Measurements from ENCODE around the gene RNASEH2C.
"Not testable (repeated sequence)": the region's sequence is repeated elsewhere in the genome, so short reads cannot be mapped to it uniquely, and the experiment has no call there.

The RNASEH2C gene

DNA sequence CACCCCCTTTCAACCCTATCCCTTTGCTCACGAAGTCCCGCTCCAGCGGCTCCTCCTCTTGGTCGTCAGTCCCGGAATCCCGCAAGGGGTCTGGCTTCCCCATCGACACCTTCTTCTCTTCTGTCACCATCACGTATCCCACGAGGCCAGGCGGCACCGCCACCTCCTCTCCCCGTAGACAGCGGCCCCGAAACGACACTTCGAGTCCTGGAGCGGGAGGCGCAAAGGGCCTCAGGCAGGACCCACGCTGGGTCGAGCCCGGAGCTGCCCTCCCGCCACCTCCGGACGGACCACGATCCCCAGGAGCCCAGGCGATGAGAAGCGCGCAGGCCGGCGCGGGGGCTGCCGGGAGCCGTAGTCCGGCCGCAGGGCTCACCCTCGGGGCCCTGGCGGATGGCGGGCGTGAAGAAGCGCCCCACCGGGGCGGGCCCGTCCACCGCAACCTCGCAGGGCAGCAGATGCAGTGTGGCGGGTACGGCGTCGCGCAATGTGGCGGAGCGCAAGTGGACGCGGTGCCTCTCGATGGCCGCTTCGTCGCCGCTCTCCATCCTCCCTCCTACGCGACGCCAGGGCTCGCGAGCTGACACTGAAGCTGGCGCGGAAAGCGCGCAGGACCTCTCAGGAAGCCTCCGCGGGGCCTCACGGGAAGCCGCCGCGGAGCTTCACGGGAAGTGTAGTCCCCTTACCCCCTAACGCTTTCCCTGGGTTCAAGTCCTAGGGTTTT, at the start of gene RNASEH2C:
Gene RNASEH2C, minus strand, starts transcription at position 588 of the 724 bp plus-strand sequence. Its CDS starts 40 bp downstream, at position 548.
- DNase-seq (ENCODE audit: low read depth), result peak; percentile 63

DNA sequence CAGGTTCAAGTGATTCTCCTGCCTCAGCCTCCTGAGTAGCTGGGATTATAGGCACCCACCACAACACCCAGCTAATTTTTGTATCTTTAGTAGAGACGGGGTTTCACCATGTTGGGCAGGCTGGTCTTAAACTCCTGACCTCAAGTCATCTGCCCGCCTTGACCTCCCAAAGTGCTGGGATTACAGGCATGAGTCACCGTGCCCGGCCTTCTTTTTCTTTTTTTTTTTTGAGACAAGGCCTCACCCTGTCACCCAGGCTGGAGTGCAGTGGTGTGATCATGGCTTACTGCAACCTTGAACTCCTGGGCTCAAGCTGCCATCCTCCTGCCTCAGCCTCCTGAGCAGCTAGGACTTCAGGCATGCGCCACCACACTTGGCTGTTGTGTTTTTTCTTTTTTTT, 47.2 kb upstream of the RNASEH2C start:
- DNase-seq (ENCODE audit: low read depth), result not testable (repeated sequence)

DNA sequence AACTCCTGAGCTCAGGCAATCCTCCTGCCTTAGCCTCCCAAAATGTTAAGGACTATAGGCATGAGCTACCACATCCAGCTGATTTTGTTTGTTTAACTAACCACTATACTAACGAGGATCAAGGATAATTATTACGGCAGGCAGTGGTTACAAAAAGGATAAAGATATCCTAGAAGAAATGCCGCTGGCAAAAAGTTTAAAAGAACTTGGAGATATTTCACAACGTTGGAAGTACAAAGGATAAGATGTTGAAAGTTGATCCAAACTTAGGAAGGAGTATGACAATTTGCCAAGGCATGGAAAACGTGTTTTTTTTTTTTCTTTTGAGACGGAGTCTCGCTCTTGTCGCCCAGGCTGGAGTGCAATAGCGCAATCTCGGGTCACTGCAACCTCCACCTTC, 46.8 kb upstream of the RNASEH2C start:
- DNase-seq (ENCODE audit: low read depth), result no peak

DNA sequence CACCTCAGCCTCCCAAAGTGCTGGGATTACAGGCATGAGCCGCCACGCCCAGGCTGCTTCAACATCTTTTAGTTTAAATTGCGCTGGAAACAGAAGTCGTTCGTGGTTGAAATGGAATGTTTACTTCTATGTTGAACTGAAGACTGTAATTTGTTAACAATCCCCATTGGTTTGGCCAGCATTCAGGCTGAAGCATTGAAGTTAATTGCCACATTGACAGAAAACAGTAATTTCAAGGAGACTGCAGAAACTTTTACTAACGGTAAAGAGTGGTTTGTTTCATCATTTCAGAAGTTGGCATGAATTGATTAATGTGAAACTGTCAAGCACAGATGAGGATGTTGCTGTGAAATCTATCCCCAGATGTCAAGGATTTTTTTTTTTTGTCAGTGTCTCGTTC, 45.9 kb upstream of the RNASEH2C start:
- DNase-seq (ENCODE audit: low read depth), result peak; percentile 70

DNA sequence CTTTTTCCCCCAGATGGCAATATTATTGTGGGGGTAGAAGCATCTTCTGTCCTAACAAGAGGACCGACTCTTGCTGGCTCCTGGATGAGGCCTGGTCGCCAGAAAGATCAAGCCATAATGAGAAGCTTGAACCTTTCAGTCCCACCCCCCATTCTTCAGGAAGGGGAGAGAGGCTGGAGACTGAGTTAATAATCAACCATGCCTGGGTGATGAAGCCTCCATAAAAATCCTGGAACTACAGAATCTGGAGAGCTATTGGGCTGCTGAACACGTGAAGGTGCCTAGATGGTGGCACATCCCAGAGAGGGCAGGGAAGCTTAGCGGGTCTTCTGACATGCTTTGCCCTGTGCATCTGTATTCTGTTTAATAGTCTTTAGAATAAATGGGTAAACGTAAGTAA, 43.8 kb upstream of the RNASEH2C start:
- DNase-seq (ENCODE audit: low read depth), result no peak

DNA sequence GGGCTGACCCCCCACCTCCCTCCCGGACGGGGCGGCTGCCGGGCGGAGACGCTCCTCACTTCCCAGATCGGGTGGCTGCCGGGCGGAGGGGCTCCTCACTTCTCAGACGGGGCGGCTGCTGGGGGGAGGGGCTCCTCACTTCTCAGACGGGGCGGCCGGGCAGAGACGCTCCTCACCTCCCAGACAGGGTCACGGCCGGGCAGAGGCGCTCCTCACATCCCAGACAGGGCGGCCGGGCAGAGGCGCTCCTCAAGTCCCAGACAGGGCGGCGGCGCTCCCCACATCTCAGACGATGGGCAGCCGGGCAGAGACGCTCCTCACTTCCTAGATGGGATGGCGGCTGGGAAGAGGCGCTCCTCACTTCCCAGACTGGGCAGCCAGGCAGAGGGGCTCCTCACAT, 42.2 kb upstream of the RNASEH2C start:
- not testable (repeated sequence) for DNase-seq (ENCODE audit: low read depth)

DNA sequence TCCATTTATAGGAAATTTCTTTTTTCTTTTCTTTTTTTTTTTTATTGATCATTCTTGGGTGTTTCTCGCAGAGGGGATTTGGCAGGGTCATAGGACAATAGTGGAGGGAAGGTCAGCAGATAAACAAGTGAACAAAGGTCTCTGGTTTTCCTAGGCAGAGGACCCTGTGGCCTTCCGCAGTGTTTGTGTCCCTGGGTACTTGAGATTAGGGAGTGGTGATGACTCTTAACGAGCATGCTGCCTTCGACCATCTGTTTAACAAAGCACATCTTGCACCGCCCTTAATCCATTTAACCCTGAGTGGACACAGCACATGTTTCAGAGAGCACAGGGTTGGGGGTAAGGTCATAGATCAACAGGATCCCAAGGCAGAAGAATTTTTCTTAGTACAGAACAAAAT, 41.6 kb upstream of the RNASEH2C start:
- not testable (repeated sequence) for DNase-seq (ENCODE audit: low read depth)

DNA sequence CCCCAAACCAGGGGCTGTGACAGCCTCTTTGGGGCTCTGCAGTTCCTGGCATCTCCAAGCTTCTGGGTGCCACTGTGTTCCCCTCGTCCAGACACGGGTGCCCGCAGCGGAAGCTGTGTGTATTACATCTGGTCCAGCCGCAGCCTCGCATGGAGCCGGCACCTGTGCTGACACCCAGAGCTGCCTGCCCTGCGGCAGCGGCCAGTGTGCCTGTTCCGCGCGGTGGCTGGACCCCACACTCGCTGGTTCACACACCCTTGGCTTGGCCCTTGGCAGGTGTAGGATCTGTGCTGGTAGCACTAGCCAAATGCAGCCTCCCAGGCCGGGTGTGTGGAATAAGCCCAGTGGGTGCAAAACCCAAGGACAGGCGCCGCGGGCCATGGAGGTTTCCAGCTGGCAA, 24.5 kb upstream of the RNASEH2C start:
- no peak for DNase-seq (ENCODE audit: low read depth)

DNA sequence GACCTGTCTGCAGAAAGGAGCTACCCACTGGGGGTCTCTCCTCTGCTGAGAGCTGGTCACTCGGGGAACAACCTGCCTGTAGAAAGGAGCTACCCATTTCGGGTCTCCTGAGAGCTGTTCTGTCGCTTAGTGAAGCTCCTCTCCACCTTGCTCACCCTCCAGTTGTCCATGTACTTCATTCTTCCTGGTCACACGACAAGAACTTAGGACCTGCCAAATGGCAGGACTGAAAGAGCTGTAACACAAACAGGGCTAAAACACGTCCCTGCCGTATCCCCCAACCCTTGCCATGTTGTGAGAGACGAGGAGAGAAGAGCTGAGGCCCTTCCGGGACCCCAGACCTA, 24.1 kb upstream of the RNASEH2C start:
- no peak for DNase-seq (ENCODE audit: low read depth)

DNA sequence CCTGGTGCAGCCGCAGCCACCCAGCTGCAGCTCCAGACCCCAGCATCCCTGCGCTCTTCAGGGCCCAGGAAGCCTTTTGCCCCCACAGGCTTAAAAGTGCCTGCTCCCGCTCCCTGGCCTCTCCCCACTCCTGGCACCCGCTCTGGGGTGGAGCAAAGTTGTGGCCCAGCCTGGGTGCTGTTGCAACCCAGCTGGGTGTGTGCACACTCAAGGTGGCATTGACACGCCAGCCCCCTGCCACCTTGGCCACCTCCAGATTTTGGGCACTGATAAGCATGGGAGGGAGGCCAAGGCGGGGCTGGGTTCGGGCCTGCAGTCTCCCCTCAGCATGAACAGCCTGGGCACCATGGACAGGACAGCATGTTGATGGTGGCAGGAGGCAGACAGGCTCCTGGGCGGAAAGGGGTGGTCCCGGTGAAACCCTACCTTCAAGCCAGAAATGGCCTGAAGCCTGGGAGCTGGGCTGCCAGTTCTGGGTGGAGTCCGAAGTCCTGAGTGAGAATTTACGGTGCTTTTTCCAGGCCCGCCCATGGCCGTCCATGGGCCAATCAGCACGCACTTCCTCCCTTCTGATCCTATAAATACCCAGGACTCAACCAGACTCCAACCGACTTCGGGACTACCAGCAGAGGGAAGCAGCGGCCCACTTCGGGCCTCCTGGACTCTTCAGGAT, 23.6 kb upstream of the RNASEH2C start:
- no peak for DNase-seq (ENCODE audit: low read depth)

DNA sequence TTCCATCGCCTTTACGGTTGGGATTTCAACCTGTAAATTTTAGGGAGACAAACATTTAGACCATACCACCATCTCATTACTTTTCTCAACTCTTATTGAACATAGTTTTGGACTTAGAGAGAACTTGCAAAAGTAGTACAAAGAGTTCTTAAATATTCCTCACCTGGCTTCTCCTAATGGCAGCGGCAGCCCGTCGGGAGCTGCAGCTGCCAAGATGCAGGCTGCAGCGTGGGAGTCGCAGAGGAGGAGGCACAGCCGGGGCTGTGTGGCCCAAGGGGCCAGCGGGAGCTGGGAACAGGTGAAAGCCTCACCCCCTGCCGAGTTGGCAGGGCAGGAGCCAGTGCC, 23.1 kb upstream of the RNASEH2C start:
- DNase-seq (ENCODE audit: low read depth), result no peak

DNA sequence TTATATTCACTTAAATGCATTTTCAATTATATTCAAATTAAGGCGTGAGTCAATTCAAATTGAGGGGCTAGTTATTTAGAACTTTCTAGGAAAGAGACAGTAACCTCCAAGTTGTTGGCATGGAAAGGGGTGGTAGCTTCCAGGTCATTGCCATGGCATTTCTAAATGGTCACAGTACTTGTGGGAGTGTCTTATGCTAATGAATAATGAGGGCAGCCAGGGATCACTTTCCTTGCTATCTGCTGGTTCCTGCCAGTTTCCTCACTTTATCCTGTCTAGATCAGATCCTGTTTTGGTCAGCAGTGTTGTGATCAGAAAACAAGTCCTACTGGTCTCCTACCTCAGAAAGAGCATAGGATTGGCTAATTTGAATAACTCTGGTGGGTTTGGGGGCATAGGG, 21.8 kb upstream of the RNASEH2C start:
- no peak for DNase-seq (ENCODE audit: low read depth)

DNA sequence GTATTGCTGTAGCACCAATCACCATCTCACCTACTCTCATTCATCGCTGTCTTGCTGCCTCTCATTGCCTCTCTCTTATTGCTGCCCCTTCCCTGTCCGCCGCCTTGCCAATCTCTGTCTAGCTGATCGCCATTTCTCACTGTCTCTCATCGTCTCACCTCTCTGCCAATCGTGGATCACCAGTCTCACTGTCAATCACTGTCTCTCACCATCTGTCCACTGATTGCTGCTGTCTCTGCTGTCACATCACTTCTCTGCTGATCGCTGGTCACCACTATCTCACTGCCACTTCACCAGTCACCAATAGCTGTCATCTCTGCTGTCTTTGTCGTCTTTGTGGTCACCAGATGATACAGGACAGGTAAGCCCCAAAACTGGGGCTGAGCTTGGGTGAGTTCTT, 20.6 kb upstream of the RNASEH2C start:
- DNase-seq (ENCODE audit: low read depth), result no peak

DNA sequence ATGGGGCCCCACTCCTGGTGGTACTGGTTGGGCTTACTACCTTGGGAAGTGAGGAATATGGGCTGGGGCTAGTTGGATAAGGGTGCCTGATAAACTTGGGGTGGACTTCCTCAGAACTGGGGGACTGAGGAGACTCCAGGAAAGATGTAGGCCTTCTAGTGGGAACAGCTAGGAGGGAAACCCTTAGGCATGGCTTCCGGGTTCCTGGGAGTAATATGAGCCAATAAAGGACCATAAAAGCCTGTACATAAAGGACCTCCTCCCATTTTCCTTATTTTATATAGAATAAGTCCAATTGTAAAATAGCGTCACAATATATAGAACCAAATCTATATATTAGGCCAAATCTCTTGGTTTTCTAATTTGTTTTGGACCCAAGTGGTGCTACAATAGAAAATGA, 18.4 kb upstream of the RNASEH2C start:
- DNase-seq (ENCODE audit: low read depth), result no peak

DNA sequence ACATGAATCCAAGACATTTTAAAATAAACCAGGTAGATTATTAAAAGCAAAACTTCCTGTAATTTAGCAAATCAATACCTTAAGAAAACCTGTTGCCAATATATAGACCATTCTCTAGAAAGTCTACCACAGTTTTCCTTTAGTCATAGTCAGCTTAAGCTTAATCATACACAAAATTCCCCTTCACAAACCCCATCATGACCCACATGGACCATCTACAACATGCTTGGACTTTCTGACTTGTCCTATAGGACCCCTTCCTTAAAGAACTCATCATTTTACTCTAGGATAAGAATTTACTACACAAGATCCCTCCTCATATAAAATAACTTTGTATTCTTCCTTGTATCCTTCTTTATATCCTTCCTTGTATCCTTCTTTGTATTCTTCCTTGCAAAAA, 16.2 kb upstream of the RNASEH2C start:
- DNase-seq (ENCODE audit: low read depth), result no peak

DNA sequence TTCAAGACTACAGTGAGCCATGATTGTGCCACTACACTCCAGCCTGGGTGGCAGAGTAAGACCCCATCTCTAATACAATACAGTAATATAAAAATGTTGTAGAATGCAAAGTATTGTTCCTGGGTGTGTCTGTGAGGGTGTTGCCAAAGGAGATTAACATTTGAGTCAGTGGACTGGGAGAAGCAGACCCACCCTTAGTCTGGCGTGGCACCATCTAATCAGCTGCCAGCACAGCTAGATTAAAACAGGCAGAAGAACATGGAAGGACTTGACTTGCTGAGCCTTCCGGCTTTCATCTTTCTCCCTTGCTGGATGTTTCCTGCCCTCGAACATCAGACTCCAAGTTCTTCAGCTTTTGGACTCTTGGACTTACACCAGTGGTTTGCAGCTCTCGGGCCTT, 14.5 kb upstream of the RNASEH2C start:
- not testable (repeated sequence) for DNase-seq (ENCODE audit: low read depth)

DNA sequence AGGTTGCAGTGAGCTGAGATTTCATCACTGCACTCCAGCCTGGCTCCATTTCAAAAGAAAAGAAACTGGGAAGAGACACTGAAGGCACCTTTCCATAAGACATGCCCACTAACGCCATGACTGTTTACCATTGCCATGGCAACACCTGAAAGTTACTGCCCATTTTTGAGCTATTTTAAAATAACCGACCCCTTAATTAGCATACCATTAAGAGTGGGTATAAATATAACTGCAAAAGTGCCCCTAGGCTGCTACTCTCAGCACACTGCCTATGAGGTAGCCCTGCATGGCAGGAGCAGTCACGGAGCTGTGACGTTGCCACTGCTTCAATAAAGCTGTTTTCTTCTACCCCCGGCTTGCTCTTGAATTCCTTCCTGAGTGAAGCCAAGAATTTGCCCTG, 9.9 kb upstream of the RNASEH2C start:
- DNase-seq (ENCODE audit: low read depth), result no peak

DNA sequence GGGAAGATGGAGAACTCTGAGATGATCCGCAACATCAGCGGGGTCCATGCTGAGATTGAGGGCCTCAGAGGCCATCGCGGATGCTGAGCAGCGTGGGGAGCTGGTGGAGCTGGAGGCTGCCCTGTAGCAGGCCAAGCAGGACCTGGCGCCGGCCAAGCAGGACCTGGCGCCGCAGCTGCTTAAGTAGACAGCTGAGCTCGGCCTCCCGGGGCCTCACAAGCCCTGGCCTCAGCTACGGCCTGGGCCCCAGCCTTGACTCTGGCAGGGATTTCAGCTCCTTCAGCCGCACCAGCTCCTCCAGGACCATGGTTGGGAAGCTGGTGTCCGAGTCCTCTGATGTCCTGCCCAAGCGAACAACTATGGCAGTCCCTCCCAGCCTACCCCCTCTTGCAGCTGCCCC, 7.3 kb upstream of the RNASEH2C start:
- no peak for DNase-seq (ENCODE audit: low read depth)

DNA sequence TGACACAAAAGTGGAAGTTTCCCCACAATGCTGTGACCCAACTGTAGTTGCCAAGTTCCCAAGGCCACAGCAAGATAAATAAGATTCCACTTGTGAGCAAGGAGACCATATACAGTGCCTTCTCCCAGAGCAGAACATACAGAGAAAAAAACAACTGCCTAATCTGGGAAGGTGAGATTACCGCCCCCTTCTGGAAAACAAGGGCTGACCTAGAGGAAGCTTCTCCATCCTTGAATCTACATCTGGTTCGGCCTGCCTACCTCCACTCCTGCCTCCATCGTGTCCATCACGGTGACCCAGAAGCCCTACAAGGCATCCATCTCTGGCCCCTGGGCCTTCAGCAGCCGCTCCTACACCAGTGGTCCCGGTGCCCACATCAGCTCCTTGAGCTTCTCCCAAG, 6.1 kb upstream of the RNASEH2C start:
- no peak for DNase-seq (ENCODE audit: low read depth)

DNA sequence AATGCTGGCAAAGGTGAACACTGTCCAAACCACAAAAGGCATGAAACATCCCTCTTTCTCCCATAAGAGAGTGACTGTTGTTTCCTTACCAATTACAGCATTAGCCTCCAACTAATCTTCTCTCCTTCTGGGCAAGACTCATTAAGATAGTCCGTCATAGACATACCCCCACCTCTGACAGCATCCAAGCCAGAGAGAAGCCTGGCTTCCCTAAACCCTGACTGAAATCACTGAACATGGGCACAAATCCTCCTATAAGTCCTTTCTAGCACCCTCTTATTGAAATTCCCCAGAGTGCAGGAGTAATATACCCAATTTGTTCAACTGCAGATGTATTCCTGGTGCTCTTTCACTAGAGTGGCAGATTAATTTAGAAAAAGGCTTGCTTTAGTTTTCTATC, 1.7 kb upstream of the RNASEH2C start:
- DNase-seq (ENCODE audit: low read depth), result no peak

DNA sequence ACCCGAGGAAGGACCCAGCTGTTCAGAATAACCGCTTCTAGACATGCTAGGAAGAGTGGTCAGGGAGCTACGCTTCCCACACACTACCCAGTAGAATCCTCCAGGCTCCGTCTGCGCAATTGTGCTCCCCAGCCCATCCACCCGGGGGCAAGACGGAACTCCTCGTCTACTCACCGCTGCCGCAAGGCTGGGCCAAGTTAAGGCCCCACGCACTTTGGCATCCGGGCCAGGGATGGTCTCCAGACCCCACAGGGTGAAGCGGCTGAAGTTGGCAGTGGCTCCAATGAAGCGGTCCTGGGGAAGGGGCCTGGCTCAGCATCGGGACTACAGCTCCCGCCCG, 757 bp downstream of the RNASEH2C start:
- DNase-seq (ENCODE audit: low read depth), result no peak

DNA sequence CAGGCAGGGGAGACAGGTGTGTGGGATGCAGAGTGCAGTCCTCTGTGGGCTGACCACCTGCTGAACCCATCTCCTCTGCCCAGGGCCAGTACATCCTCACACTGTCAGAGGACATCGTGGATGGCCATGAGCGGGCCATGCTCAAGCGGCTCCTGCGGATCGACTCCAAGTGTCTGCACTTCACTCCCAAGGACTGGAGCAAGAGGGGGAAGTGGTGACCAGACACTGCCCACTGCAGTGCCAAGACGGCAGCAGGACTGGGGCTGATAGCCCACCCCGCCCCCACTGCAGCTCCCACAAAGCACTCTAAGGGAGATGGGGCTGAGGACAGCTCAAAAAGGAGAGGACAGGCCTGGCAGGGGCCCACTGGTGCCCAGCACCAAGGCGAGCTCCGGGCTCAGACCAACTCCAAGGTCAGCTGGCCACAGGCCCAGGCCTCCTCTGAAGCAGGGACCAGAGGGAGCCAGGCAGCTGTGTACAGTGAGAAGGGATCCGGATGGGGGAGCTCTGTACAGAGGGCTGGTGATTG, 1.6 kb downstream of the RNASEH2C start:
- no peak for DNase-seq (ENCODE audit: low read depth)

DNA sequence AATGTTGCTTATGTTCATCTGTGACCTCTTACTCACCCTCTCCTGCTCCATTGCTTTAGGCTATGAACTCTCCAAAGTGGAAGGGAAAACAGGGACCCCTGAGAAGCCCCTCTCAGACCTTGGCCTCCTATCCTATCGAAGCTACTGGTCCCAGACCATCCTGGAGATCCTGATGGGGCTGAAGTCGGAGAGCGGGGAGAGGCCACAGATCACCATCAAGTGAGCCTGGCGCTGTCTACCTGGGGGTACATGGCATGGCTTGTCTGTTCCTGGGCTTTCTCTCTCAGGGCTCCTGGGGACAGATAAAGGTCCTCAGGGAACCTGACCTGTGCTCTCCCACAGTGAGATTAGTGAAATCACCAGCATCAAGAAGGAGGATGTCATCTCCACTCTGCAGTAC, 2.1 kb downstream of the RNASEH2C start:
- DNase-seq (ENCODE audit: low read depth), result no peak

DNA sequence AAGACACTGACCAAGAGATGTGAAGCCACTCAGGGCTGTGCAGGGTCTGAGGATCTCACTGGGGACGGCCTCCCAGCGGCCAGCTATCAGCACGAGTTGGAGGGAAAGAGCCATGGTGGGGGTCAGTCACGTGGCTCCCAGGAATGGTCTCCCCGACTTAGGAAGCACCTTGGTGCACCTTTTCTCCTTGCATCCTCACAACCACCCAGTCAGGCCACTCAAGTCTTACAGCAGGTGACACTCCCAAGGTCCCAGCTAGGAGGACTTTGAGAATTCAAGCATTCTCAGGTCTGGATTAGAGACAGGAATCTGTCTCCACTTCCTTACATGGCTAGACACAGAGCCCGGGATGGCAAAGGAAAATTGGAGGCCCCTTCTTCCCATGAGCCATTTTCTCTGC, 2.7 kb downstream of the RNASEH2C start:
- DNase-seq (ENCODE audit: low read depth), result no peak
